ENCODE measurements around the gene CAMTA1.

Gene CAMTA1

DNA sequence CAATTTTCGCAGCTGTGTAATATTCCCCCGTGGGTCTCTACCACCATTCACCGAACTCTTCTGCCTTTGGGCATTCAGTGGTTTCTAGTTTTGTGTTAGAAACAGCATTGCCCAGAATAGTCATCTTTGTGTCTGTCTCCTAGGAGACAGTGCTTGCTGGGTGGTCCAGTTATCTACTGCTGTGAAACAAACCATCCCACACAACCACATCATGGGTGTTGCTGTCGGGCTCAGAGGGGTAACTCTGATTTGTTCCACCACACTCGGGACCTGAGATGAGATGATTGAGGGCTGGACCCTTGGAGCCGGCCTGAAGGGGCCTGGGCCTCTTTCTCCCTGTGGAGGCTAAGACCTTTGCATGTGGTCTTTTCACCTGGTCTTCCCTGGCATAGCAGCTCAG is 558.6 kb downstream of the CAMTA1 start:
- no peaks in the 10 kb centered on the region for H3K27me3 ChIP-seq (ENCODE audit: low read depth, low read length)
- H3K36me3 ChIP-seq (ENCODE audit: control insufficient read depth in 1 of 2, insufficient read depth in 2 of 2, low read length in 2 of 2) = no peaks in the 10 kb centered on the region
- no peak overlapping the region for H3K4me3 ChIP-seq (ENCODE audit: low read depth in 1 of 2, low read length in 2 of 2)
- no peak overlapping the region for H3K27ac ChIP-seq (ENCODE audit: low read length)
- H3K9me3 ChIP-seq (ENCODE audit: control insufficient read depth in 1 of 2, low read length in 2 of 2) = no peaks in the 10 kb centered on the region
- no peaks in the 10 kb centered on the region for H3K4me1 ChIP-seq (ENCODE audit: control insufficient read depth in 1 of 2, insufficient read depth in 2 of 2, low read length in 2 of 2)

DNA sequence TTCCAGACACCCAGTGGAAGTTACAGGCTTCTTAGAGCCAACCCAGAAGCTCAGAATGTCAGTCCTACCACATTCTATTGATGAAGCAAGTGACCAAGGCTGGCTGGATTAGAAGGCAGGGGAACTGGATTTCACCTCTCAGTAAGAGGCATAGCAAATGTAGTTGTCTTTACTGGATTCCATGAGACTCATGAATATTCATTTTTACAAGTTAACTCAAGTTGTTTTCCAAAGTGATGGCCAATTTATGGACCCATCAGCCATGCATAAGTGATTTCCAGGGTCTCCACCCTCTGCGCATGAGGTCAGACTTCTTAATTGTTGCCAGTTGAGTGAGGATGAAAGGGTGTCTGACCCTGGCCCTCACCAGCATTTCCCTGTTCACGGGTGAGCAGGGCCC is 559.0 kb downstream of the CAMTA1 start:
- H3K4me1 ChIP-seq (ENCODE audit: control insufficient read depth in 1 of 2, insufficient read depth in 2 of 2, low read length in 2 of 2) = no peaks in the 10 kb centered on the region

DNA sequence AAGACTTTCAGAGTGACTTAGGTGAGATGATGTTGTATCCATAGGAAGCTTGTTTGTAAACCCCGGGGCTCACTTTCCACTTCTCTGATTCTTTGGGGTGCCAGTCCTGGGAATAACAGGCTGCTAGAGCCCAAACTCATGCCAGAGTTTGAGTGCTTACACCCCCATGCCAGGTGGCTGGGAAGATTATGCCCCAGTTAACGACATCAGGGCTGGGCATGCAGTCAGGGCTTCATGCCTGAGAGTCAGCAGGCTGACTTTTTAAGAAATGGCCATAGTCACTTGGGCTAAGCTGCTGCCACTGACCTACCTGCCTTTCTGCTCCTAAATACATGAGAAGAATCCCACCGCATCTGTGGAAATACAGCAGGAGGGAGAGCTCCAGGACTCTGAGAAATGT is 560.3 kb downstream of the CAMTA1 start:
- no peaks in the 10 kb centered on the region for H3K27me3 ChIP-seq (ENCODE audit: low read depth, low read length)
- H3K4me3 ChIP-seq (ENCODE audit: low read depth in 1 of 2, low read length in 2 of 2) = no peak overlapping the region
- no peaks in the 10 kb centered on the region for H3K9me3 ChIP-seq (ENCODE audit: control insufficient read depth in 1 of 2, low read length in 2 of 2)
- no peak overlapping the region for H3K27ac ChIP-seq (ENCODE audit: low read length)
- H3K36me3 ChIP-seq (ENCODE audit: control insufficient read depth in 1 of 2, insufficient read depth in 2 of 2, low read length in 2 of 2) = no peaks in the 10 kb centered on the region
- H3K4me1 ChIP-seq (ENCODE audit: control insufficient read depth in 1 of 2, insufficient read depth in 2 of 2, low read length in 2 of 2) = no peaks in the 10 kb centered on the region

More for the DNA sequence above, 559.0 kb downstream of the CAMTA1 start:
- H3K36me3 ChIP-seq (ENCODE audit: control insufficient read depth in 1 of 2, insufficient read depth in 2 of 2, low read length in 2 of 2) = no peaks in the 10 kb centered on the region
- no peaks in the 10 kb centered on the region for H3K9me3 ChIP-seq (ENCODE audit: control insufficient read depth in 1 of 2, low read length in 2 of 2)
- no peak overlapping the region for H3K27ac ChIP-seq (ENCODE audit: low read length)
- no peaks in the 10 kb centered on the region for H3K27me3 ChIP-seq (ENCODE audit: low read depth, low read length)
- no peak overlapping the region for H3K4me3 ChIP-seq (ENCODE audit: low read depth in 1 of 2, low read length in 2 of 2)

DNA sequence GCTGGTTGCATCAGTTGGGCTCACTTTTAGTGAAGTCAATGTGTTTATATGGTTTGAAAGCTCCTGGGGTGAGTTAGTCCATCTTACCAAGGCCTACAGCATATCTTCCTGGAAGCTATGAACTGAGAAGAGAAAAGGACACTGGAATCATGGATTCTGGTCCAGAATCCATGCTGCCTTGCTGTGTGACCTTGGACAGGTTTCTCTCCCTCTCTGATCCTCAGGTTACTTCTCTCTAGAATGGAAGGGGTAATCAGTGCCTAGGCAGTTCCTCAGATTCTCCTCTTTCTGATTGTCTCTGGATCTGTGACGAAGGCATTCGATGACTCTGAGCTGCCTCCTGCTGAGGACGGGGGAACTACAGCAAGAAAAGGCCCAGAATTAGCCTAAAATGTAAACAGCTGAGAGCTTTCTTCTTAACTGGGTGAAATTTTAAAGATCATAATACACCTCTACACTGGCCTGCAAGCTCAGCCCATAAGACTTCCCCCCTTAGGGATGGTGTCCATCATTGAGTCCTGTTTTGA is 560.9 kb downstream of the CAMTA1 start:
- Histone ChIP-seq H3K27me3 (ENCODE audit: low read depth, low read length) (no peaks in the 10 kb centered on the region), H3K4me1 (ENCODE audit: control insufficient read depth in 1 of 2, insufficient read depth in 2 of 2, low read length in 2 of 2) (no peaks in the 10 kb centered on the region), H3K4me3 (ENCODE audit: low read depth in 1 of 2, low read length in 2 of 2) (no peak overlapping the region), H3K9me3 (ENCODE audit: control insufficient read depth in 1 of 2, low read length in 2 of 2) (no peaks in the 10 kb centered on the region), H3K36me3 (ENCODE audit: control insufficient read depth in 1 of 2, insufficient read depth in 2 of 2, low read length in 2 of 2) (no peaks in the 10 kb centered on the region), H3K27ac (ENCODE audit: low read length) (no peak overlapping the region)

DNA sequence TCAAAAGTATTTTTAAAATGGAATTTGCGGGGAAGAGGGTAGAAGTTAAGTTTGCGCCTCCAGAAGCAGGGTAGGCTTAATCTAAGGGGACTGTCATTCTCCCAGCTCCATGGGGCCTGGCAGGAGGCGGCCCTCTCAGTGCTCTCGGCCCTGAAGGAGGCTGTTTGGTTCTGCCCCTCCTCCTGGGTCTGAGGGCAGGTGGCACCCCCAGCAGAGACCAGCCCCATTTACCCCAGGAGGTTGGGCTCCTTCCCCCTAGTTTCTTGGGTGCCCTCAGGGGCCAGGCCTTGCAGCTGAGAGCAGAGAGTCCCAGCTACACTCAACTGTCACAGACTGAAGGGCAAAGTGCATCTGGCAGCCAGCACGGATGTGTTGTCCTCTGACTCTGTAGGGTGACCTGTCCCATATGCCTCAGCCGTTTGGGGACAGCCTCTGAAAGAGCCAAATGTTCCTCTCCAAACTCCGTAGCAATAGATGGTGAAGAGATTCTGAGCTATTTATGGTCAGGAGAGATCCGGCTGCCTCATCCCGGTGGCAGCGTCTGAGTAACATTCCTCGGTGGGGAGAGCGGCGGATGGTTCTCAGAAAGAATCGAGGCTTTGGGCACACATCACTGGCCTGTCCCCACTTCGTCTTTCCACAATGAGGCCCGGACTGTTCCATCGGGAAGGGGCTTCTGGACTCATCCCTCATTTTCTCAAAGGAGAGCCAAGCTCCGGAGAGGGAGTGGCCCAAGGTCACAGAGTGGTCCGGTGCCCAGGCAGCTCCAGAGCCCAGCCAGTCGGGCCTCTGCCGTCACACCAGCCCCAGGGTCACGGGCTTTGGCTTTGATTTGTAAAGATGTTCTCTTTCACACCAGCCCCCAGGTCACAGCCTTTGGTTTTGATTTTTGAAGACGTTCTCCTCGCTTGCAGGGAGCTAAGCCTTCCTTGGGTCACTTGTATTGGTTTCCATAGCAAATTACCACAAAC is 561.6 kb downstream of the CAMTA1 start:
- Histone ChIP-seq H3K4me1 (ENCODE audit: control insufficient read depth in 1 of 2, insufficient read depth in 2 of 2, low read length in 2 of 2) (no peaks in the 10 kb centered on the region), H3K27me3 (ENCODE audit: low read depth, low read length) (no peaks in the 10 kb centered on the region), H3K4me3 (ENCODE audit: low read depth in 1 of 2, low read length in 2 of 2) (no peak overlapping the region), H3K36me3 (ENCODE audit: control insufficient read depth in 1 of 2, insufficient read depth in 2 of 2, low read length in 2 of 2) (no peaks in the 10 kb centered on the region), H3K27ac (ENCODE audit: low read length) (no peak overlapping the region), H3K9me3 (ENCODE audit: control insufficient read depth in 1 of 2, low read length in 2 of 2) (no peaks in the 10 kb centered on the region)

DNA sequence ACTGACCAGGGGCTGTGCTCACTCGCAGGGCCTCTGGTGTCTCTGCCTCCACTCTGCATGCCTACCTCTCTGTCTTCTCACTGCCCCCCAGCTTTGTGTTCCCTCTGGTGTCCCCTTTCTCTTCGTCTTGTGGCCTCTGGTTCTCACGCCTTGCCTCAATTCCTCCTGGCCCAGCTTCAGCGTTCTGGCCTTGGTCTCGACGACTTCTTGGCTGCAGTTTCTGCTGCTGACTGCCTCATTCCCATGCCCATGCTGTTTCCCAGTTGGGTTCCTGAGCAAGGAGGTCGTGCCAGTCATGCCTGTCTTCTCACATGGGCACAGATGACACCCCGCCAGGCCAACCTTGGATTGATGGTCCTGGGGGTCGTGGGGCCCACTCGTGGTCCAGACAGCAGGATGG is 562.8 kb downstream of the CAMTA1 start:
- H3K9me3 ChIP-seq (ENCODE audit: control insufficient read depth in 1 of 2, low read length in 2 of 2) = no peaks in the 10 kb centered on the region
- H3K4me3 ChIP-seq (ENCODE audit: low read depth in 1 of 2, low read length in 2 of 2) = no peak overlapping the region
- H3K27me3 ChIP-seq (ENCODE audit: low read depth, low read length) = no peaks in the 10 kb centered on the region
- H3K36me3 ChIP-seq (ENCODE audit: control insufficient read depth in 1 of 2, insufficient read depth in 2 of 2, low read length in 2 of 2) = no peaks in the 10 kb centered on the region
- H3K27ac ChIP-seq (ENCODE audit: low read length) = no peak overlapping the region
- H3K4me1 ChIP-seq (ENCODE audit: control insufficient read depth in 1 of 2, insufficient read depth in 2 of 2, low read length in 2 of 2) = no peaks in the 10 kb centered on the region

DNA sequence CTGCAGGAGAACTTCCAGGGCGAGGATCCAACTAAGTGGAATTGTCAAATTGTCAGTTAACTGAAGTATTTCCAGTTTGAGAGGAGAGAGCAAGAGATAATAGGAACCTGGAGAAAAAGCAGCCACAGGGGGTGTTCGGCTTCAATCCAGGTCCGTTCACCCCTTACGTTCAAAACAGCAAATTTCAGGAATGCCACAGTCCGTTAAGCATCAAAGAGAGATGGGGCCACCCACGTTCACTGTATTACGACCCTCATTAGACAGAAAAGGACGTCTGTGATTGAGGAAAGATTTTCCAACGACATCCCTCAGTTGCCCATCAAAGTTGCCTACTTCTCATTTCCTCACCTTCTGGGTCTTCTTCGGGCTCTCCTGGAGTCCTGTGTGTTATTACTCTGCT is 563.3 kb downstream of the CAMTA1 start:
- Histone ChIP-seq H3K9me3 (ENCODE audit: control insufficient read depth in 1 of 2, low read length in 2 of 2) (no peaks in the 10 kb centered on the region), H3K36me3 (ENCODE audit: control insufficient read depth in 1 of 2, insufficient read depth in 2 of 2, low read length in 2 of 2) (no peaks in the 10 kb centered on the region), H3K27ac (ENCODE audit: low read length) (no peak overlapping the region), H3K4me3 (ENCODE audit: low read depth in 1 of 2, low read length in 2 of 2) (no peak overlapping the region), H3K4me1 (ENCODE audit: control insufficient read depth in 1 of 2, insufficient read depth in 2 of 2, low read length in 2 of 2) (no peaks in the 10 kb centered on the region), H3K27me3 (ENCODE audit: low read depth, low read length) (no peaks in the 10 kb centered on the region)

DNA sequence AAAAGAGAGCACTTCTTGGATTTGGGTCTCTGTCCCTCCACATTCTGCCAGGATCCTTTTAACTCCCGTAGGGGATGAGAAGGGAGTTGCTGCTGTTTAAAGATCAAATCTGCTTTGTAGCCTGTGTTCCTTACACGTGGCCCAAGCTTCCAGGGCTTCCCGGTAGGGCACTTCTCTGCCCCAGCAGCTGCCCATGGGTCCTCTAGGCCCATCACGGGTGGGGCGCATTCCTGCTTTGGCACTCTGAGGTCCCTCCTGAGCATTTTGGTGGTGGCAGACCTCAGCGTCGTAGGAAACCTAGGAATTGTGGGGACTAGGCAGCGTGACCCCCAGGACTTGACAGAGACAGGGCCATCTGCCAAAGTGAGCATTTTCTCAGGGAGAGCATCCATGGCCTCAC is 565.5 kb downstream of the CAMTA1 start:
- no peaks in the 10 kb centered on the region for H3K36me3 ChIP-seq (ENCODE audit: control insufficient read depth in 1 of 2, insufficient read depth in 2 of 2, low read length in 2 of 2)
- H3K27me3 ChIP-seq (ENCODE audit: low read depth, low read length) = no peaks in the 10 kb centered on the region
- H3K9me3 ChIP-seq (ENCODE audit: control insufficient read depth in 1 of 2, low read length in 2 of 2) = no peaks in the 10 kb centered on the region
- H3K4me1 ChIP-seq (ENCODE audit: control insufficient read depth in 1 of 2, insufficient read depth in 2 of 2, low read length in 2 of 2) = no peaks in the 10 kb centered on the region
- H3K27ac ChIP-seq (ENCODE audit: low read length) = no peak overlapping the region
- H3K4me3 ChIP-seq (ENCODE audit: low read depth in 1 of 2, low read length in 2 of 2) = no peak overlapping the region

DNA sequence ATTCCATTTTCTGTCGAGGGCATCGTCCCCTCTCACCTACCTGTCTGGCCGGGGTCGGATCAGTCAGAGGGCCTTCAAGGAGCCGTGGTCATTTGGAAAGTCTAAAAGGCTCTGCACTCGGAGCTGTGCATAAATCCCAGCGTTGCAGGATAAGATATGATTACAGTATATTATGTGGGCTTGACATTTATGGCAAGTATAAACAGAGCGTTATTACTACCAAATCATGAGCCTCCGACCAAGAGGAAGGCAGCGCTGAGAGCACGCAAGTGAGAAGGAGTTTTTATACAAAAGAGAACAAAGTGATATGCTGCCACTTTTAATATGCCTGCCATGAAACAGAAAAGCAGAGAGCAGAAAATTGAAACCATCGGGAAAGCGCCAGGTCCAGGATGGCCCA is 566.4 kb downstream of the CAMTA1 start:
- no peak overlapping the region for H3K27ac ChIP-seq (ENCODE audit: low read length)
- H3K4me3 ChIP-seq (ENCODE audit: low read depth in 1 of 2, low read length in 2 of 2) = no peak overlapping the region
- no peaks in the 10 kb centered on the region for H3K27me3 ChIP-seq (ENCODE audit: low read depth, low read length)
- no peaks in the 10 kb centered on the region for H3K36me3 ChIP-seq (ENCODE audit: control insufficient read depth in 1 of 2, insufficient read depth in 2 of 2, low read length in 2 of 2)
- no peaks in the 10 kb centered on the region for H3K9me3 ChIP-seq (ENCODE audit: control insufficient read depth in 1 of 2, low read length in 2 of 2)
- H3K4me1 ChIP-seq (ENCODE audit: control insufficient read depth in 1 of 2, insufficient read depth in 2 of 2, low read length in 2 of 2) = no peaks in the 10 kb centered on the region

DNA sequence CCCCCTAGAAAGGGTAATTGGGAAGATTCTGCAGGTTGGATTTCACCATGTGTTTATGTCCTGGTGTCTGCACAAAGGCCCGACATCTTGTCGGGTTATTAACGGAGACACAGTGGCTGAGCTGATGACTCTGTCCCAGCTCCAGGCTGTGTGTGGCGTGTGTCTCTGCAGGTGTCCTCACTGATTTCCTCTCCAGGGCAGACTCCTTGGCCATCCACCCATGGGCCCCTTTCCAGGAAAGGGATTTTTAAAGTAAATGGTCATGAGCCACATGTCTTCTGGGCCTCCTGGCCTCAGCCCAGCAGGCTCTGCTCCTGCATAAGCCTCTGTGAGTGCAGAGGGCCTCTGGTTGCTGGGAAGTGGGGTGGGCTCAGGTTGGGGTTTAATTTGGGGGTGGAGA is 567.1 kb downstream of the CAMTA1 start:
- H3K4me3 ChIP-seq (ENCODE audit: low read depth in 1 of 2, low read length in 2 of 2) = no peak overlapping the region
- H3K27me3 ChIP-seq (ENCODE audit: low read depth, low read length) = no peaks in the 10 kb centered on the region
- no peaks in the 10 kb centered on the region for H3K4me1 ChIP-seq (ENCODE audit: control insufficient read depth in 1 of 2, insufficient read depth in 2 of 2, low read length in 2 of 2)
- H3K27ac ChIP-seq (ENCODE audit: low read length) = no peak overlapping the region
- H3K36me3 ChIP-seq (ENCODE audit: control insufficient read depth in 1 of 2, insufficient read depth in 2 of 2, low read length in 2 of 2) = no peaks in the 10 kb centered on the region
- H3K9me3 ChIP-seq (ENCODE audit: control insufficient read depth in 1 of 2, low read length in 2 of 2) = no peaks in the 10 kb centered on the region

DNA sequence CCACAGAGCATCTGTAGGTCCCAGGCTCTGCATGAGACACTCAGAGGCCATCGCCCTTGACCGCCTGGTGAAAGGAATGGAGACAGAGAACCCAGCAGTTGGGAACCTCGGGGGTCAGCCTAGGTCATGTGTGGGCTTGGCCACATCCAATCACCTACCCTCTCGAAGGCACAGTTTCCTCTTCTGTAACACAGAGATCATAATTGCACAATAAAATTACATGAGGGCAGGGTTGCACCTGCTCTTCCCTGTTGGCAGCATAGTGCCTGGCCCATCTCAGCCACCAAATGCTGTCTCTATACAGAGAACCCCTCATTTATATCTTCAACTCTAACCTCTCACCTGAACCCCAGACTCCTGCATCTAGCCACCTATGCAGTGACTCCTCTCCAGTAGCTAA is 567.7 kb downstream of the CAMTA1 start:
- no peak overlapping the region for H3K27ac ChIP-seq (ENCODE audit: low read length)
- no peaks in the 10 kb centered on the region for H3K36me3 ChIP-seq (ENCODE audit: control insufficient read depth in 1 of 2, insufficient read depth in 2 of 2, low read length in 2 of 2)
- H3K4me3 ChIP-seq (ENCODE audit: low read depth in 1 of 2, low read length in 2 of 2) = no peak overlapping the region
- no peaks in the 10 kb centered on the region for H3K27me3 ChIP-seq (ENCODE audit: low read depth, low read length)
- H3K9me3 ChIP-seq (ENCODE audit: control insufficient read depth in 1 of 2, low read length in 2 of 2) = no peaks in the 10 kb centered on the region
- H3K4me1 ChIP-seq (ENCODE audit: control insufficient read depth in 1 of 2, insufficient read depth in 2 of 2, low read length in 2 of 2) = no peaks in the 10 kb centered on the region

DNA sequence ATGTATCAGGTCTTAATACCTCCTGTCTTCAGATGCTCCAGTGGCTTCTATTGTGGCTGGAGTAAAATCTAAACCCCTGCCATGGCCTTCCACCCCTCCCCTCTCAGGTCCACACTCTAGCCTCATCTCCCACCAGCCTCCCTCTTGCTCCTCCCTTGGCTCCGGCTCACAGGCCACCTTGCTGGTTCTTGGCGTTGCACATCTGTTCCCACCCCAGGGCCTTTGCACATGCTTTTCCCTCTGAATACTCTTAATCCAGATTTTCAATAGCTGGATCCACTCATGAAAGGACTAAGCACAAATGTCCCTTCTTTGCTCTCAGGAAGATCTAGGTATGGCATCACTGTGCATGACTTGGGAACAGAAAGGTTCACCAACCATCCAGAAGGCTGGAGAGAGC is 570.4 kb downstream of the CAMTA1 start:
- no peak overlapping the region for H3K27ac ChIP-seq (ENCODE audit: low read length)
- H3K36me3 ChIP-seq (ENCODE audit: control insufficient read depth in 1 of 2, insufficient read depth in 2 of 2, low read length in 2 of 2) = no peaks in the 10 kb centered on the region
- H3K4me1 ChIP-seq (ENCODE audit: control insufficient read depth in 1 of 2, insufficient read depth in 2 of 2, low read length in 2 of 2) = no peaks in the 10 kb centered on the region
- no peaks in the 10 kb centered on the region for H3K9me3 ChIP-seq (ENCODE audit: control insufficient read depth in 1 of 2, low read length in 2 of 2)
- no peaks in the 10 kb centered on the region for H3K27me3 ChIP-seq (ENCODE audit: low read depth, low read length)
- H3K4me3 ChIP-seq (ENCODE audit: low read depth in 1 of 2, low read length in 2 of 2) = no peak overlapping the region

Measured in muscle layer of duodenum (tissue), 2 donors.